ENCODE data around the gene HEMGN.

The HEMGN gene

GRCh38 chr9:97944612-97945011 is 6.6 kb upstream of the HEMGN start:
- Histone ChIP-seq H3K9me3 (ENCODE audit: insufficient read depth, low read length, severe bottlenecking) (no peaks in the 10 kb centered on the region), H3K36me3 (ENCODE audit: insufficient read depth, low read length) (no peaks in the 10 kb centered on the region), H3K27ac (ENCODE audit: low read length) (no peak overlapping the region), H3K4me3 (ENCODE audit: low read depth in 1 of 2, low read length in 2 of 2) (no peak overlapping the region), H3K79me2 (ENCODE audit: insufficient read depth, low read length) (no peaks in the 10 kb centered on the region), H3K27me3 (ENCODE audit: insufficient read depth, low read length, poor library complexity) (peaks cover 6% of the 10 kb centered on the region), H3K9ac (ENCODE audit: low read depth, low read length) (no peak overlapping the region), H3K4me1 (ENCODE audit: insufficient read depth, low read length) (no peaks in the 10 kb centered on the region), H4K20me1 (ENCODE audit: insufficient read depth, low read length) (no peaks in the 10 kb centered on the region), H3K4me2 (ENCODE audit: insufficient read depth, low read length) (no peak overlapping the region), H2AFZ (ENCODE audit: low read depth, low read length) (no peak overlapping the region)
- no peak for ATAC-seq (ENCODE audit: insufficient read depth, low read depth)
- no peak for DNase-seq
- no peak for TF ChIP-seq EZH2 (IDR thresholded peaks at IDR 0.05; ENCODE audit: borderline replicate concordance, low read depth, low read length, severe bottlenecking)
- TF ChIP-seq, protein P1, sequence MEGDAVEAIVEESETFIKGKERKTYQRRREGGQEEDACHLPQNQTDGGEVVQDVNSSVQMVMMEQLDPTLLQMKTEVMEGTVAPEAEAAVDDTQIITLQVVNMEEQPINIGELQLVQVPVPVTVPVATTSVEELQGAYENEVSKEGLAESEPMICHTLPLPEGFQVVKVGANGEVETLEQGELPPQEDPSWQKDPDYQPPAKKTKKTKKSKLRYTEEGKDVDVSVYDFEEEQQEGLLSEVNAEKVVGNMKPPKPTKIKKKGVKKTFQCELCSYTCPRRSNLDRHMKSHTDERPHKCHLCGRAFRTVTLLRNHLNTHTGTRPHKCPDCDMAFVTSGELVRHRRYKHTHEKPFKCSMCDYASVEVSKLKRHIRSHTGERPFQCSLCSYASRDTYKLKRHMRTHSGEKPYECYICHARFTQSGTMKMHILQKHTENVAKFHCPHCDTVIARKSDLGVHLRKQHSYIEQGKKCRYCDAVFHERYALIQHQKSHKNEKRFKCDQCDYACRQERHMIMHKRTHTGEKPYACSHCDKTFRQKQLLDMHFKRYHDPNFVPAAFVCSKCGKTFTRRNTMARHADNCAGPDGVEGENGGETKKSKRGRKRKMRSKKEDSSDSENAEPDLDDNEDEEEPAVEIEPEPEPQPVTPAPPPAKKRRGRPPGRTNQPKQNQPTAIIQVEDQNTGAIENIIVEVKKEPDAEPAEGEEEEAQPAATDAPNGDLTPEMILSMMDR (IDR thresholded peaks at IDR 0.05; ENCODE audit: borderline replicate concordance, extremely low read depth, low read length, poor library complexity, severe bottlenecking): no peak

- H3K27me3 ChIP-seq (ENCODE audit: insufficient read depth, low read length, poor library complexity): peaks cover 6% of the 10 kb centered on the region
- H3K36me3 ChIP-seq (ENCODE audit: insufficient read depth, low read length): no peaks in the 10 kb centered on the region
- H3K9ac ChIP-seq (ENCODE audit: low read depth, low read length): no peak overlapping the region
- H3K4me2 ChIP-seq (ENCODE audit: insufficient read depth, low read length): no peak overlapping the region
- H3K79me2 ChIP-seq (ENCODE audit: insufficient read depth, low read length): no peaks in the 10 kb centered on the region
- DNase-seq (no peak), ATAC-seq (ENCODE audit: insufficient read depth, low read depth) (no peak)
- TF ChIP-seq, protein P1 (IDR thresholded peaks at IDR 0.05; ENCODE audit: borderline replicate concordance, extremely low read depth, low read length, poor library complexity, severe bottlenecking): no peak
- no peak for TF ChIP-seq EZH2 (IDR thresholded peaks at IDR 0.05; ENCODE audit: borderline replicate concordance, low read depth, low read length, severe bottlenecking)
- no peaks in the 10 kb centered on the region for H4K20me1 ChIP-seq (ENCODE audit: insufficient read depth, low read length)
- H3K4me3 ChIP-seq (ENCODE audit: low read depth in 1 of 2, low read length in 2 of 2): no peak overlapping the region
- no peak overlapping the region for H2AFZ ChIP-seq (ENCODE audit: low read depth, low read length)
- peaks cover 7% of the 10 kb centered on the region for H3K4me1 ChIP-seq (ENCODE audit: insufficient read depth, low read length)
- no peak overlapping the region for H3K27ac ChIP-seq (ENCODE audit: low read length)
- H3K9me3 ChIP-seq (ENCODE audit: insufficient read depth, low read length, severe bottlenecking): no peaks in the 10 kb centered on the region
Observed at GRCh38 chr9:97943308-97943855, 5.4 kb upstream of the HEMGN start.

DNA sequence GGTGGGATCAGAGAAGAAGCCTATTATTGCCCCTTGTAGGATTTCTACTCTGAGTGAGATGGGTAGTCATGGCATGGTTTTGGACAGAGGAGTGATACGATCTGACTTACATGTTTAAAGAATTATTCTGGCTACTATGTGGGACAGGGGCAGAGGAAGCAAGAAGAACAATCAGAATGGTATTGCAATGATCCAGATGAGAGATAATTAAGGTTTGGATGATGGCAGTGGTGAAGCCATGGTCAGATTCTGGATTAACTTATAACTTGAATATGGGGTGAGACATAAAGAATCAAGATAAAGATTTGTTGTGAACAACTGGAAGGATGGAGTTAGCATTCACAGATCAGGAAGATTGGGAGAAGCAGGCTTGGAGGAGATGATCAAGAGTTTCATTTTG is 3.4 kb upstream of the HEMGN start:
- TF ChIP-seq, protein P1 (IDR thresholded peaks at IDR 0.05; ENCODE audit: borderline replicate concordance, extremely low read depth, low read length, poor library complexity, severe bottlenecking): no peak
- TF ChIP-seq EZH2 (IDR thresholded peaks at IDR 0.05; ENCODE audit: borderline replicate concordance, low read depth, low read length, severe bottlenecking): no peak
- Histone ChIP-seq H3K9ac (ENCODE audit: low read depth, low read length) (no peak overlapping the region), H3K4me2 (ENCODE audit: insufficient read depth, low read length) (no peak overlapping the region), H3K4me1 (ENCODE audit: insufficient read depth, low read length) (peaks cover 17% of the 10 kb centered on the region), H3K4me3 (ENCODE audit: low read depth in 1 of 2, low read length in 2 of 2) (no peak overlapping the region), H3K79me2 (ENCODE audit: insufficient read depth, low read length) (no peaks in the 10 kb centered on the region), H3K27me3 (ENCODE audit: insufficient read depth, low read length, poor library complexity) (peaks cover 6% of the 10 kb centered on the region), H3K27ac (ENCODE audit: low read length) (no peak overlapping the region), H4K20me1 (ENCODE audit: insufficient read depth, low read length) (no peaks in the 10 kb centered on the region), H3K36me3 (ENCODE audit: insufficient read depth, low read length) (no peaks in the 10 kb centered on the region), H2AFZ (ENCODE audit: low read depth, low read length) (no peak overlapping the region), H3K9me3 (ENCODE audit: insufficient read depth, low read length, severe bottlenecking) (no peaks in the 10 kb centered on the region)
- ATAC-seq (ENCODE audit: insufficient read depth, low read depth) (no peak), DNase-seq (no peak)

DNA sequence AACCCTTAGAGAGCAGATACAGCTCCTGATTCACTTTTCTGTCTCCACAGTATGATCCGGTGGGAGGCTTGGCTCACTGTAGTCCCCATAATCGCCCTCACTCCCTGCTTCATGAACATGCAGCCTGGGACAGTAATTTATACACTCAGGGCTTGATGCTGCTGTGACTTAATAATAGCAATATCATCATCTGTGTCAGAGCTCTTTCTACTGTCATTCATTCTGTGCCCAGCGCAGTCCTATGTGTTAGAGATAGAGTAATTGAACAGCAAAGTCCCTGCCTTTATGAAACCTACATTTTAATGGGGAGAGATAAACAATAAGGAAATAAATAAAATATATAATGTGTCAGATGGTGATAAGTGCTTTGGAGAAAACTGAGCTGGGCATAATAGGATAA is 2.8 kb upstream of the HEMGN start:
- no peak for ATAC-seq (ENCODE audit: insufficient read depth, low read depth)
- Histone ChIP-seq H3K9me3 (ENCODE audit: insufficient read depth, low read length, severe bottlenecking) (no peaks in the 10 kb centered on the region), H2AFZ (ENCODE audit: low read depth, low read length) (no peak overlapping the region), H3K27me3 (ENCODE audit: insufficient read depth, low read length, poor library complexity) (peaks cover 6% of the 10 kb centered on the region), H3K79me2 (ENCODE audit: insufficient read depth, low read length) (no peaks in the 10 kb centered on the region), H3K4me1 (ENCODE audit: insufficient read depth, low read length) (peaks cover 17% of the 10 kb centered on the region), H3K36me3 (ENCODE audit: insufficient read depth, low read length) (no peaks in the 10 kb centered on the region), H3K9ac (ENCODE audit: low read depth, low read length) (no peak overlapping the region), H3K4me2 (ENCODE audit: insufficient read depth, low read length) (no peak overlapping the region), H4K20me1 (ENCODE audit: insufficient read depth, low read length) (no peaks in the 10 kb centered on the region), H3K4me3 (ENCODE audit: low read depth in 1 of 2, low read length in 2 of 2) (no peak overlapping the region), H3K27ac (ENCODE audit: low read length) (no peak overlapping the region)
- DNase-seq: no peak
- TF ChIP-seq, protein P1 (IDR thresholded peaks at IDR 0.05; ENCODE audit: borderline replicate concordance, extremely low read depth, low read length, poor library complexity, severe bottlenecking): no peak
- TF ChIP-seq EZH2 (IDR thresholded peaks at IDR 0.05; ENCODE audit: borderline replicate concordance, low read depth, low read length, severe bottlenecking): no peak

All from DND-41 (cell line).